Mesendoderm (in vitro differentiated cells): ENCODE data around the gene CTSA.
A peak's percentile ranks its signal among the peaks of the same experiment; 100 is the strongest.

Source experiments
- DNase-seq: peaks from one replicate; pipeline ENCODE4 v3.0.0; 2013
- H2AK5ac ChIP-seq: 2 replicates; pipeline ENCODE4 v1.6.1; 2013; ENCODE audit warnings: low read length, inconsistent platforms
- H2BK120ac ChIP-seq: 2 replicates; pipeline ENCODE4 v1.6.1; 2013; ENCODE audit warnings: low read depth, mild to moderate bottlenecking, low read length, moderate library complexity, mixed read lengths
- H2BK15ac ChIP-seq: replicated peaks from 2 replicates; pipeline ENCODE4 v1.6.1; 2013; ENCODE audit warnings: low read depth, mild to moderate bottlenecking, moderate library complexity
- H2BK5ac ChIP-seq: 2 replicates; pipeline ENCODE4 v1.6.1; 2013; ENCODE audit warnings: low read length, inconsistent platforms
- H3K18ac ChIP-seq: 2 replicates; pipeline ENCODE4 v1.6.1; 2013; ENCODE audit warnings: mild to moderate bottlenecking, low read length, mixed read lengths
- H3K23ac ChIP-seq: one replicate; pipeline ENCODE4 v1.6.1; 2013; ENCODE audit warnings: low read length
- H3K27ac ChIP-seq: 2 replicates; pipeline ENCODE4 v1.5.1; 2013; ENCODE audit warnings: low read depth, mild to moderate bottlenecking, inconsistent platforms, low read length, moderate library complexity
- H3K27me3 ChIP-seq: 2 replicates; pipeline ENCODE4 v1.6.1; 2013; ENCODE audit warnings: low read length, control low read depth, mild to moderate bottlenecking, inconsistent platforms; ENCODE audit not compliant: insufficient read depth, poor library complexity
- H3K36me3 ChIP-seq: 2 replicates; pipeline ENCODE4 v1.6.1; 2013; ENCODE audit warnings: low read length, inconsistent platforms; ENCODE audit not compliant: control insufficient read depth, insufficient read depth
- H3K4ac ChIP-seq: one replicate; pipeline ENCODE4 v1.6.1; 2013; ENCODE audit warnings: low read depth, mild to moderate bottlenecking, low read length, moderate library complexity
- H3K4me1 ChIP-seq: 2 replicates; pipeline ENCODE4 v1.6.1; 2013; ENCODE audit warnings: low read depth, low read length, inconsistent platforms; ENCODE audit not compliant: control insufficient read depth
- H3K4me2 ChIP-seq: 2 replicates; pipeline ENCODE4 v1.6.1; 2013; ENCODE audit warnings: low read length
- H3K4me3 ChIP-seq: 2 replicates; pipeline ENCODE4 v1.5.1; 2013; ENCODE audit warnings: mild to moderate bottlenecking, low read length
- H3K56ac ChIP-seq: one replicate; pipeline ENCODE4 v1.6.1; 2013; ENCODE audit warnings: low read length
- H3K79me1 ChIP-seq: 2 replicates; pipeline ENCODE4 v1.6.1; 2013; ENCODE audit warnings: low read length, inconsistent platforms
- H3K79me2 ChIP-seq: 2 replicates; pipeline ENCODE4 v1.6.1; 2013; ENCODE audit warnings: mild to moderate bottlenecking, low read length; ENCODE audit not compliant: control insufficient read depth, insufficient read depth
- H3K9ac ChIP-seq: 2 replicates; pipeline ENCODE4 v1.6.1; 2013; ENCODE audit warnings: low read length, inconsistent platforms
- H4K5ac ChIP-seq: one replicate; pipeline ENCODE4 v1.6.1; 2013; ENCODE audit warnings: low read length
- H4K8ac ChIP-seq: one replicate; pipeline ENCODE4 v1.6.1; 2013; ENCODE audit warnings: low read depth, mild to moderate bottlenecking, control low read depth, low read length, moderate library complexity
- WGBS: extraction: QIAGEN DNeasy Blood & Tissue Kit; methylation state at CpG from one replicate; pipeline ENCODE4 v1.1.7; 2013; ENCODE audit warnings: low lambda C conversion rate, missing lambda C conversion rate; ENCODE audit not compliant: insufficient coverage; ENCODE audit errors: extremely low coverage; 5-methylcytosine and 5-hydroxymethylcytosine counted together

The CTSA gene

DNA sequence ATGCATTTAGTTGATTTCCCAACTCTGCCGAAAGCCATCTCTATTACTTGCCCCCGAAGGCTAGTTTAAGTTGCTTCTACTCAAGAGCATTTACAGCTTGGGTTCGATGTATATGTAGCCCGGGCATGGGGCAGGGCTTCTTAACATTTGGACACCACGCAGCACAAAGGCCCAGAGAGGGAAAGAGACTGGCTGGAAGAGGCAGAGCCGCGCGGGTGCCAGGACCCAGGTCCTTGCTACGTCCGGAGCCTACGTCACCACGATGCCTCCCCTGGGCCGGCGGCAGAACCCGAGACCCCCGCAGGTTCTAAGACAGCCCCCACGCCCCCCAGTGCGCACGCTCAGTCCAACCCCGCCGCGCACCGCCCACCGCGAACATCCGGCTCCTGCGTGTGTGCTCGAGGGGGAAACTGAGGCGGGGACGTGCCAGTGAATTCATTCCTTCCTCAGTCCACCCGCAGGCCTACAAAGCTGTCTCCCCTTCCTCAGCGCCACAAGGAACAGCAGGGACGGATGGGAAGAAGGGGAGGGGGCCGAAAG is 43.0 kb downstream of the CTSA start:
- H3K18ac ChIP-seq = peak overlapping the region; percentile 22
- peaks cover 7% of the 10 kb centered on the region for H3K79me2 ChIP-seq
- H3K4ac ChIP-seq = peak overlapping the region; percentile 61
- H2BK120ac ChIP-seq = no peak overlapping the region
- H3K4me2 ChIP-seq = peak overlapping the region; percentile 98
- peak overlapping the region; percentile 35 for H2AK5ac ChIP-seq
- H2BK5ac ChIP-seq = peak overlapping the region; percentile 11
- H3K56ac ChIP-seq = peak overlapping the region; percentile 87
- peak overlapping the region; percentile 81 for H3K4me3 ChIP-seq
- peaks cover 9% of the 10 kb centered on the region for H3K79me1 ChIP-seq
- no peak overlapping the region for H4K8ac ChIP-seq
- H3K27me3 ChIP-seq = no peaks in the 10 kb centered on the region
- WGBS = no CpG with 5 or more reads among the region's 34 CpGs
- H3K23ac ChIP-seq = peak overlapping the region; percentile 82
- H3K9ac ChIP-seq = peak overlapping the region; percentile 72
- peak overlapping the region; percentile 98 for H3K27ac ChIP-seq
- no peak overlapping the region for H2BK15ac ChIP-seq
- DNase-seq = peak; percentile 76
- no peak overlapping the region for H4K5ac ChIP-seq
- H3K36me3 ChIP-seq = peaks cover 3% of the 10 kb centered on the region
- H3K4me1 ChIP-seq = peaks cover 5% of the 10 kb centered on the region

DNA sequence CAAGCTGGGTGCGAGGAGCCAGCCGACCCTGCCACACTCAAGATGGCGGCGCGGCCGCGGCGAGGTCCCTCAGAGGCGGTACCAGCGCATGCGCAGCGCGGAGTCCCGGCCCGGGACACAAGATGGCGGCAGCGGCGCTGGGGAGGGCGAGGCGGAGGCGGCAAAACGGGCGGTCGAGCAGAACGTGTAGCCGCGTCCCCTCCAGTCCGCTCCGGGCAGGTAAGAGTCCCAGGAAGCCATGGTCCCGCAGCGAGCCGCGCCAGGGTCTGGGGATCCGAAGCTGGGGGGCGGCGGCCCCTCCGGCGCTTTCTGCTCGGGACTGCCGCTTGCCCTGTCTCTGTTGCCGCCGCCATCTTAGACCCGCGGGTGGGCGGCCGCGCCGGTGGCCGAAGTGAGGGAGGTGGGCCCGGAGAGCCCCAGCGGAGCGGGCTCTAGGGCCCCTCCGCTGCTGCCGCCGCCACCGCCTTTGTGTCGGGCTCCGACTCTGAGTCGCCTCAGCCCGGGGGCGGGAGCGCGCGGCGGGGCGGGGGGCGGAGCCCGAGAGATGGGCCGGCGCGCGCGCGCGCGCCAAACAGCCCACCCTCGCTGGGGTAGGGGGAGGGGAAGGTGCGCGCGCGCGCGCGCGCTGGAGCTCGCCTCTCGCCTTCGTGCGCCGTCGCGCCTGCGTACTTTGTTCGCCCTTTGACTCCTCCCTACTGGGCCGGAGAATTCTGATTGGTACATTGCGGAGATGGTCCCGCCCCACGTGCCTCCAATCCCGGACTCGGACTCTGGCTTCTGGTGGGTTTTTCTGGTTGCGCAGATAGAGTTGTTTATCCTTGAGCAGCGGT is 43.7 kb downstream of the CTSA start, which contains the start of gene PCIF1:
Gene PCIF1, plus strand, starts transcription at position 98 of the 830 bp plus-strand sequence. CDS start 4,317 bp downstream, outside the sequence.
- Histone ChIP-seq H4K5ac (no peak within 1 kb of the TSS), H3K56ac (peak within 1 kb of the TSS; percentile 90), H3K4me1 (peaks cover 5% of the 10 kb centered on the region), H3K4me2 (peak within 1 kb of the TSS; percentile 98), H3K36me3 (peaks cover 7% of the 10 kb centered on the region), H3K79me1 (peaks cover 11% of the 10 kb centered on the region), H4K8ac (peak within 1 kb of the TSS; percentile 82), H3K27ac (peak within 1 kb of the TSS; percentile 98), H3K23ac (peak within 1 kb of the TSS; percentile 82), H3K9ac (peak within 1 kb of the TSS; percentile 90), H3K18ac (peak within 1 kb of the TSS; percentile 97), H3K4ac (peak within 1 kb of the TSS; percentile 99), H2BK5ac (peak within 1 kb of the TSS; percentile 77), H3K79me2 (peaks cover 7% of the 10 kb centered on the region), H2BK120ac (peak within 1 kb of the TSS; percentile 76), H2BK15ac (no peak within 1 kb of the TSS), H2AK5ac (peak within 1 kb of the TSS; percentile 35), H3K27me3 (no peaks in the 10 kb centered on the region), H3K4me3 (peak within 1 kb of the TSS; percentile 95)
- peak; percentile 98 for DNase-seq
- WGBS = no CpG with 5 or more reads among the region's 102 CpGs

DNA sequence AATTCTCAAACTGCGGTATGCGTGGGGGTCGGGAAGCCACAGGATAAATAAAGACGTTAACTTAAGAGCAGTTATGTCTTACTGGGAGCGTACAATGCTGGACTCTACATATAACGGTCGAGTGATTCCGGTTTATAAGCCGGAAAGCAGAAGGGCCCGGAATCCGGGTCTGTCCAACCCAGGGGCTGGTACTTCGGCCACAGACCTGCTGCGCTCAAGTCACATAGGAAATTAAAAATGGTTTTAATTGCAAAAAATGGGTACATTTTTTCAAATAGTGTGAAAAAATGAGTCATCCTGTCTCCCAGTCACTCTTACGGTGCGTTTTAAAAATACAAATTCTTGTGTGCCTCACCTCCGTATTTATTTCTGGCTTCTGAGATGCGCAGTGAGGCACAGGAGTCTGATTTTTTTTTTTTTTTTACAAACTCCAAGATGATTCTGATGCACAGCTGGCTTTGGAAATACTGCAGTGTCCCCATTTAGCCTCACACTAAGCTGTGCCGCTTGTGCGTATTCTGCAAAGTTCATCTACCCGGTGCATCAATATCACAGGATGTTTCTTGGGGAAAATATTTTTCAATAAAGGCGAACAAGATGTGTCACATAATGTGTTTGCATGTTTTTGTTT is 44.4 kb downstream of the CTSA start:
- H3K4me3 ChIP-seq = peak overlapping the region; percentile 95
- peak overlapping the region; percentile 79 for H3K4me2 ChIP-seq
- no peak overlapping the region for H3K27ac ChIP-seq
- no peak overlapping the region for H3K18ac ChIP-seq
- H3K23ac ChIP-seq = no peak overlapping the region
- H3K36me3 ChIP-seq = peaks cover 7% of the 10 kb centered on the region
- H3K79me2 ChIP-seq = peaks cover 7% of the 10 kb centered on the region
- H4K8ac ChIP-seq = no peak overlapping the region
- H4K5ac ChIP-seq = no peak overlapping the region
- no peak overlapping the region for H3K4ac ChIP-seq
- WGBS = no CpG with 5 or more reads among the region's 21 CpGs
- H2BK15ac ChIP-seq = no peak overlapping the region
- H2BK120ac ChIP-seq = no peak overlapping the region
- H2AK5ac ChIP-seq = no peak overlapping the region
- H3K27me3 ChIP-seq = no peaks in the 10 kb centered on the region
- peak overlapping the region; percentile 90 for H3K56ac ChIP-seq
- H2BK5ac ChIP-seq = no peak overlapping the region
- H3K4me1 ChIP-seq = peaks cover 5% of the 10 kb centered on the region
- H3K9ac ChIP-seq = peak overlapping the region; percentile 90
- no peak for DNase-seq
- peaks cover 11% of the 10 kb centered on the region for H3K79me1 ChIP-seq

DNA sequence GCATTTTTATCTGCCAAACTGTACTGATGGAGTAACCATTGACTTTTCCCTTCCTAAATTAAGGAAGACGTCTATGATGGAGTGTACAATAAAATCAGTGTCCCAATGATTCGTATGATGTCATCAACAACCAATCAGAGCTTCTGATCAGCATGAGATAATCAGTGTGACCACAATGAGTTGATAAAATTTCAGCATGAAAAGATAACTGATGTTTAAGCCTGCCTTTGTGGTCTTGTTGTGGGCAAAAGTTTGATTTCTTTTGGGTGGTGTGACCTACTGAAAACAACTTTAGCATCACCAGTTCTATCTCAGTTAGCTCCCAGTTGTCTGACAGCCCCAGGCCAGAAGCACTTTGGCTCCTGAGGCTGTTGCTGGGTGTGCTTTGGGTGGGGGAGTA is 46.6 kb downstream of the CTSA start:
- Histone ChIP-seq H3K4me3 (no peak overlapping the region), H3K36me3 (peaks cover 10% of the 10 kb centered on the region)

DNA sequence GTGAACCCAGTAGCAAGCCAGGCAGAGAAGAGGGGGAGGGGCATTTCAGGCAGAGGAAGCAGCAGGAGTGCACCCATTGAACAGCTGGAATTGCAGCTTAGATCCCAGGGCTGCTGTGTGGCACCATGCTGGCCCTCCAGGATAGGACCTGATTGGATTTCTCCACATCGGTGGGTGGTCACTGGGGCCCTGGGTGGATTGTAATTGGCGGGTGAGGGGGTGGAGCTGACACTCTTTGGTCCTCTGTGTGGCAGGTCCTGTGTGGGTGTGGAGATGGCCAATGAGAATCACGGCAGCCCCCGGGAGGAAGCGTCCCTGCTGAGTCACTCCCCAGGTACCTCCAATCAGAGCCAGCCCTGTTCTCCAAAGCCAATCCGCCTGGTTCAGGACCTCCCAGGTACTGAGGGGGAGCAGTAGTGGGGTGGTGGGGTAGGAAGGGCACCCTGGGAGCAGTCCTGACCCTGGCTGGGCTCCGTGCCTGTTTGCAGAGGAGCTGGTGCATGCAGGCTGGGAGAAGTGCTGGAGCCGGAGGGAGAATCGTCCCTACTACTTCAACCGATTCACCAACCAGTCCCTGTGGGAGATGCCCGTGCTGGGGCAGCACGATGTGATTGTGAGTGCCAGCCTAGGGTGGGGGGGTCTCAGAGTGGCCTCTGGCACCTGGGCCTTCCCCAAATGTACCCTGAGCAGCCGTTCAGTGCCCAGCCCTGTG is 47.7 kb downstream of the CTSA start:
- Histone ChIP-seq H3K4ac (no peak overlapping the region), H3K4me2 (no peak overlapping the region), H4K8ac (no peak overlapping the region), H3K23ac (no peak overlapping the region), H3K9ac (no peak overlapping the region), H2BK15ac (no peak overlapping the region), H3K79me1 (peaks cover 9% of the 10 kb centered on the region), H2BK120ac (no peak overlapping the region), H3K27ac (no peak overlapping the region), H3K79me2 (peaks cover 7% of the 10 kb centered on the region), H2AK5ac (no peak overlapping the region), H3K18ac (no peak overlapping the region), H3K4me3 (no peak overlapping the region), H2BK5ac (no peak overlapping the region), H4K5ac (no peak overlapping the region), H3K4me1 (peaks cover 2% of the 10 kb centered on the region), H3K36me3 (peaks cover 15% of the 10 kb centered on the region), H3K27me3 (no peaks in the 10 kb centered on the region), H3K56ac (no peak overlapping the region)
- DNase-seq = peak; percentile 65
- no CpG with 5 or more reads among the region's 13 CpGs for WGBS

More for the DNA sequence above, 46.6 kb downstream of the CTSA start:
- Histone ChIP-seq H3K79me1 (peaks cover 11% of the 10 kb centered on the region), H3K4me1 (peaks cover 5% of the 10 kb centered on the region), H3K9ac (no peak overlapping the region), H2BK120ac (no peak overlapping the region), H2BK15ac (no peak overlapping the region), H3K18ac (no peak overlapping the region), H3K27ac (no peak overlapping the region), H3K4ac (no peak overlapping the region), H4K8ac (no peak overlapping the region), H3K4me2 (no peak overlapping the region), H2AK5ac (no peak overlapping the region), H2BK5ac (no peak overlapping the region), H3K27me3 (no peaks in the 10 kb centered on the region), H3K56ac (no peak overlapping the region), H3K23ac (no peak overlapping the region), H4K5ac (no peak overlapping the region), H3K79me2 (peaks cover 7% of the 10 kb centered on the region)
- DNase-seq = peak; percentile 16
- no CpG with 5 or more reads among the region's 2 CpGs for whole genome bisulfite sequencing
